HG03103 (cell line): Measurements from ENCODE around the gene ANKRD34A.

Source experiments
- ATAC-seq: cut with Tn5 transposase; IDR thresholded peaks from one replicate; pipeline ENCODE4 v1.9.1; 2021; ENCODE audit warnings: low read depth; ENCODE audit not compliant: unreplicated experiment

The ANKRD34A gene

DNA sequence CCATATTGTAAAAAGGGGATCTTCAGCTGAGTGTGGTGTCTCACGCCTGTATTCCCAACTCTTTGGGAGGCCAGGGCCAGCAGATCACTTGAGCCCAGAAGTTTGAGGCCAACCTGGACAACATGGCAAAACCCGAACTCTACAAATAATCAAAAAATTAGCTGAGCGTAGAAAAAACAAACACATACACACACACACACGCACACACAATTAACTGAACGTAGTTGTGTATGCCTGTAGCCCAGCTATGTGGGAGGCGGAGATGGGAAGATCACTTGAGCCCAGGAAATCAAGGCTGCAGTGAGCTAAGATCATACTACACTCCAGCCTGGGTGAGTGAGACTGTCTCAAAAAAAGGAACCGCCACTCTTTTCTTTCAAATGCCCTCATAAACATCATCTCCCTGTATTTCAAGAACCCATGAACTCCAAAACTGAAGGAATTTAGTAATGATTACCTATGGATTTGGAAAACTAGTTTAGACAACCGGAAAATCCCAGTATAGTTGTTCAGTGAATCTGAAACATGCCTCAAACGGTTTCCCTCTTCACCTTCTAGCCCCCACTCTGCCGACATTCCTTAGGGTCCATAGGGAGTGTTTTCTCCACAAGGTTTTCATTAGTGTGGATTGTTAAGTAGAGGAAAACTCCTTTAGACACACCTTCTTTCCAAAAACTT lies 27.5 kb upstream of the ANKRD34A start:
- no peak for ATAC-seq

- no peak for ATAC-seq
These were observed 26.0 kb upstream of the ANKRD34A start for GRCh38 chr1:145990249-145990855.

- no peak for ATAC-seq
These were observed 24.4 kb upstream of the ANKRD34A start for GRCh38 chr1:145988773-145989172.

- ATAC-seq, result no peak
These were observed 23.6 kb upstream of the ANKRD34A start for GRCh38 chr1:145987926-145988325.

DNA sequence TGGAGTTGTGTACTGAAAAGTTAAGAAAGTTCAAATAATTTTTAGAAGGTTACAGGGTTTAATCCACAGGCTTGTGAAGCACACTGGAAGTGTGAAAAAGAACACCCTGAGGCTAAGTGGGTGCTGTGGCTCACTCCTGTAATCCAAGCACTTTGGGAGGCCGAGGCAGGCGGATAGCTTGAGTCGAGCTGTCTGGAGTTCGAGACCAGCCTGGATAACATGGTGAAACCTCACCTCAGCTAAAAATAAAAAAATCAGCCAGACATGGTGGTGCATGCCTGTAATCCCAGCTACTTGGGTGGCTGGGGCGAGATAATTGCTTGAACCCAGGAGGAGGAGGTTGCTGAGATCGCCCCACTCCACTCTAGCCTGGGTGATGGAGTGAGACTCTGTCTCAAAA lies 22.2 kb upstream of the ANKRD34A start:
- no peak for ATAC-seq

- no peak for ATAC-seq
These were observed 21.4 kb upstream of the ANKRD34A start for GRCh38 chr1:145985502-145986439.

DNA sequence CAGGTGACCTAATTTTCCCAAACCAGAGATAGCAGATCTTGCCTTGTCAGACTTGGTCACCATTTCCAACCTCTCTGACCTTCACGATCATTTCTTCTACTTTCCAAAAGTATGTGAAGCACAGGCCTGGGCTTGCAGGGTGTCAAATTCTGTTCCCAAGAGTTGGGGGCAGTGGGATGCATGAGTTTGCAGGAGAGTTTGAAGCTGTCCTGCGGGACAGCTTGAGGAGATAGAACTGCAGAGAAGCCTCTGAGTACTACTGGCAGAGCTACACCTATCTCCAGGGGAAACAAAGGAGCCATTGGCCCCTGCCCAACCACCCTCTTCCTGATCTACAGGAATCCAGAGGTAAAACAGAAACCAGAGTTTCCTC lies 20.7 kb upstream of the ANKRD34A start:
- no peak for ATAC-seq

DNA sequence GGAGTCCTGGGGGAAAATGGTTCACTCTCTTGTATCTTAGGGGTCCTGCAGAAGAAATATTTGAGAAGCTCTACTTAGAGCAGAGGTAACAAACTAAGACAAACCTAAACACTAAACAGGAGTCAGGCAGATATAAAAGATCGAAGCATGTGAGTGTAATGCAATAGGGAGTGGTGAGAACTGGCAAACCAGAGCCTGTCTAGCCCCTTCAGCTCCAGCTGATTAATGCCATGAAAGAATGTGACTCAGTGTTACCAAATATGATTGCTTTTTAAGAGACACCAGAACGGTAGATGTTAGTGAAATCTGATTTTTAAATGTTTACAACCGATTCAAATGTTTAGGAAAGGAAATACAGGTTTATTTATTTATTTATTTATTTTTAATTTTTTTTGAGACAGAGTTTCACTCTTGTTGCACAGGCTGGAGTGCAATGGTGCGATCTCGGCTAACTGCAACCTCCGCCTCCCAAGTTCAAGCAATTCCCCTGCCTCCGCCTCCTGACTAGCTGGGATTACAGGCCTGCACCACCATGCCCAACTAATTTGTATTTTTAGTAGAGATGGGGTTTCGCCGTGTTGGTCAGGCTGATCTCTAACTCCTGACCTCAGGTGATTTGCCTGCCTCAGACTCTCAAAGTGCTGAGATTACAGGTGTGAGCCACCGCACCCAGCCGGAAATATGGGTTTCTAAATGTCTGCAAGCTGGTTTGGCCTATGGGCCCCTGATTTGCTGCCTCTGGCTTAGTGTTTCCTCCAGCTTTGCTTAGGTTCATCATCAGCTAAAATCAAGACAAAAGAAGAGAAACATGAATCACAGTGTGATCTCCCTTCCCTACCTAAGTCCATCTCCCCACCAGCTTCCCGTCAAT lies 19.8 kb upstream of the ANKRD34A start:
- no peak for ATAC-seq

GRCh38 chr1:145983206-145983675 lies 18.9 kb upstream of the ANKRD34A start:
- no peak for ATAC-seq

GRCh38 chr1:145982010-145982723 lies 17.8 kb upstream of the ANKRD34A start:
- ATAC-seq, result no peak

- no peak for ATAC-seq
These were observed 16.2 kb upstream of the ANKRD34A start for GRCh38 chr1:145980457-145980994.

DNA sequence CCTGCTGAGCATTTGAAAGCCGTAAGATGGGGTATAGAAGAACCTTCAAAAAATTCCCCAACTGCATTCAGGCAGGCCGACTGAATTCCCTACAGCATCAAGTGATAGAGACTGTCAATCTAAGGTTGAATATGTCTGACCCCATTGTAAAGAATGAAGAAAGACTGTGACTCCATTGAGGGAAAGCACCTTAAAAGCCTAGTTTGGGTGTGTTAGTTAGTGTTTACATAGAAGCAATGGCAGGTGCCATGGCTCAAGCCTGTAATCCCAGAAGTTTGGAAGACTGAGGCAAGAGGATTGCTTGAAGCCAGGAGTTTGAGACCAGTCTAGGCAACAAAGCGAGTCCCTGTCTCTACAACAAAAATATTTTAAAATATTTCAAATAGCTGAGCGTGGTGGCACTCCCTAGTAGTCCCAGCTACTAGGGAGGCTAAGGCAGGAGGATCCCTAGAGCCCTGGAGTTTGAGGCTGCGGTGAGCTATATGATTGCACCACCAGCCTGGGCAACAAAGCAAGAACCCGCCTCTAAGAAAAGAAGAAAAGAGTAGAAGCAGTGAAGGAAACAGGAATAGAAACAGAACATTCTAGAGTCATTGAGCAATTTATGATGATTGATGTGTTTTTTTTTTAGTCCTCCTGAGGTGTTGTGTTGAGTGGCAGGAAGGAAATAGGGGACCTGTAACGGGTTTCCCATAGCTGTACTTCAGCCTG lies 15.5 kb upstream of the ANKRD34A start:
- no peak for ATAC-seq

- ATAC-seq, result peak; percentile 86
These were observed 14.7 kb upstream of the ANKRD34A start for GRCh38 chr1:145978854-145979745.

DNA sequence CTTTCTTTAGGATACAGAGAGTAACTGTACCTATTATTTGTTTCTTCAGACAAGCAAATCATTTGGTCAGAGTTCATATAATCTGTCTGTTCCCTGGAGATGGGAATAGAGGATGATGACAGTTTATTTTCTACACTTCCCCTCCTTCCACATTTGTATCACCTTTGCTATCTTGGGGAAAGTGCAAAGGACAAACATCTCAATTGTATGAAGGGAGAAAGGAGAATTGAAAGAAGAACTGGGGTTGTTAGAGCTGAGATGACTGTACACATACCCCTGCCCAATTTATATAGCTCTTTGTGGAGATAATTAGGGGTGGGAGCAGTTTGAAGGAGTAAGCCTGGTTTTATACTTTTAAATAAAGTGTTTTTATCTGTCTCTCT lies 14.1 kb upstream of the ANKRD34A start:
- ATAC-seq, result no peak

DNA sequence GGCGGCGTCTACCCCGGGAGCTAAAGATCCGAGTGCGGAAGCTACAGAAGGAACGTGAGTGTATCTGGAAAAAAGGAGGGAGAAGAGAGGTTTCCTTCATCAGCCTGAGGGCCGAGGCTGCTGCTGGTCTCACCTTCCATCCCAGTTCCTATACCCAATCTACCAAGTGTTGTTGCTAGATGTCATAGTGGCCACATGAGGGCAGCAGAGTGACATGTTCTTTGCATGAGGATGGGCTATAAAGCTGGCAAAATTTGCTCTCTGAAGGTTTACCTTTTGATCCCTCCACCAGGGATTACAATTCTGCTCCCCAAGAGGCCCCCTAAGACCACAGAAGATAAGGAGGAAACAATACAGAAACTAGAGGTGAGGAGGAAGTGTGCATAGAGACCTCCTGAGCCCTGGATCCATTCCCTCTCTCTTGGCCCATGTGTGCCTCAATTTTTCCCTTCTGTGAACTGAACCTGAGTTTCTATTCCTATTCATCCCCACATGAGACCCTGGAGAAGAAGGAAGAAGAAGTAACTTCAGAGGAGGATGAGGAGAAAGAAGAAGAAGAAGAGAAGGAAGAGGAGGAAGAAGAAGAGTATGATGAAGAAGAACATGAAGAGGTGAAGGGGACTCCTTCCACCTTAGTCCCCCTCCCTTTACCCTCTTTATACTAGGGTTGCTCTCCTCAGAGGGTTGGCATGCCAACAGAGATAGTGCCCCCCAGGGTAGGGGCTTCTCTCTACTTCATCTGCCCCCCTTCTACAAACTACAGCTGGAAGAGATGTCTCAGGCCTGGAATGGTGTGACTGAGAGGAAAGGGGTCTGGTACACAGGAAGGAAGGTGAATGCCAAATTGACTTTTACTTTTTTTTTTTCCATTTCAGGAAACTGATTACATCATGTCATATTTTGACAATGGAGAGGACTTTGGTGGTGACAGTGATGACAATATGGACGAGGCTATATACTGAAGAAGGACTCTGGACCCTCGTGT lies 13.4 kb upstream of the ANKRD34A start:
- ATAC-seq, result no peak

GRCh38 chr1:145977016-145977415 lies 12.6 kb upstream of the ANKRD34A start:
- ATAC-seq, result no peak

DNA sequence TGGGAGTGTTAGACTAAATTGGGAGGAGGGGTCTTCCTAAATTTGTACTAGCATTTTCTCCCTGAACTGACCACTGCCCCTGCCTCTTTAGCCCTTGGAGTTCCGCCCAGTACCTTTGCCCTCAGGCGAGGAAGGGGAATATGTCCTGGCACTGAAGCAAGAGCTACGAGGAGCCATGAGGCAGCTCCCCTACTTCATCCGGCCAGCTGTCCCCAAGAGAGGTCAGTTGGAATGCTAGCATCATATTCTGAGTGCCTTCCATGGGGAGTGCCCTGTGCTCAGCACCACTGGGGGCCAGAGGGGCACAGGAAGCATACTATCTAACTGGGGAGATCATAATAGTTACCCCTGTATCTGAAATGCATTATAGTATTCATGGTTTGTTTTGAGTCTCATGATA lies 10.8 kb upstream of the ANKRD34A start:
- no peak for ATAC-seq
